A673 (cell line): ENCODE measurements around the gene WDPCP.

Source experiments
- EZH2 ChIP-seq: fragments of 200-600 bp; sonication (generic); IDR thresholded peaks from 2 replicates; pipeline ENCODE4 v1.6.1; 2017; ENCODE audit warnings: borderline replicate concordance, low read depth, mild to moderate bottlenecking, mixed read lengths, antibody characterized with exemption, low read length; ENCODE audit not compliant: poor library complexity, severe bottlenecking
- TF ChIP-seq, protein P1 (sequence below): fragments of 300-800, 200-600 bp; sonication (generic); conservative IDR thresholded peaks from 2 replicates; pipeline ENCODE4 v1.5.1; 2017; ENCODE audit warnings: low read depth, mild to moderate bottlenecking, antibody characterized with exemption, low read length, moderate library complexity, mixed read lengths

GRCh38 chr2:63522950-63523349, 65.3 kb downstream of the WDPCP start:
- TF ChIP-seq, protein P1, sequence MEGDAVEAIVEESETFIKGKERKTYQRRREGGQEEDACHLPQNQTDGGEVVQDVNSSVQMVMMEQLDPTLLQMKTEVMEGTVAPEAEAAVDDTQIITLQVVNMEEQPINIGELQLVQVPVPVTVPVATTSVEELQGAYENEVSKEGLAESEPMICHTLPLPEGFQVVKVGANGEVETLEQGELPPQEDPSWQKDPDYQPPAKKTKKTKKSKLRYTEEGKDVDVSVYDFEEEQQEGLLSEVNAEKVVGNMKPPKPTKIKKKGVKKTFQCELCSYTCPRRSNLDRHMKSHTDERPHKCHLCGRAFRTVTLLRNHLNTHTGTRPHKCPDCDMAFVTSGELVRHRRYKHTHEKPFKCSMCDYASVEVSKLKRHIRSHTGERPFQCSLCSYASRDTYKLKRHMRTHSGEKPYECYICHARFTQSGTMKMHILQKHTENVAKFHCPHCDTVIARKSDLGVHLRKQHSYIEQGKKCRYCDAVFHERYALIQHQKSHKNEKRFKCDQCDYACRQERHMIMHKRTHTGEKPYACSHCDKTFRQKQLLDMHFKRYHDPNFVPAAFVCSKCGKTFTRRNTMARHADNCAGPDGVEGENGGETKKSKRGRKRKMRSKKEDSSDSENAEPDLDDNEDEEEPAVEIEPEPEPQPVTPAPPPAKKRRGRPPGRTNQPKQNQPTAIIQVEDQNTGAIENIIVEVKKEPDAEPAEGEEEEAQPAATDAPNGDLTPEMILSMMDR: no peak
- no peak for TF ChIP-seq EZH2
